ENCODE measurements around the gene ATP13A5.

GRCh38 chr3:193292386-193292785 is 86.2 kb downstream of the ATP13A5 start:
- no peak for TF ChIP-seq CTCF (IDR thresholded peaks at IDR 0.05)
- TF ChIP-seq POLR2A (IDR thresholded peaks at IDR 0.05), result no peak
